Measurements from ENCODE around the gene MC1R. TPM values are rescaled to one million over a fixed set of nuclear protein-coding genes. Genes with fewer than 3 reads are reported as not detected.

Gene MC1R
- total RNA-seq, 2 donors from 2014 or later = 3.4 to 4.8 TPM

DNA sequence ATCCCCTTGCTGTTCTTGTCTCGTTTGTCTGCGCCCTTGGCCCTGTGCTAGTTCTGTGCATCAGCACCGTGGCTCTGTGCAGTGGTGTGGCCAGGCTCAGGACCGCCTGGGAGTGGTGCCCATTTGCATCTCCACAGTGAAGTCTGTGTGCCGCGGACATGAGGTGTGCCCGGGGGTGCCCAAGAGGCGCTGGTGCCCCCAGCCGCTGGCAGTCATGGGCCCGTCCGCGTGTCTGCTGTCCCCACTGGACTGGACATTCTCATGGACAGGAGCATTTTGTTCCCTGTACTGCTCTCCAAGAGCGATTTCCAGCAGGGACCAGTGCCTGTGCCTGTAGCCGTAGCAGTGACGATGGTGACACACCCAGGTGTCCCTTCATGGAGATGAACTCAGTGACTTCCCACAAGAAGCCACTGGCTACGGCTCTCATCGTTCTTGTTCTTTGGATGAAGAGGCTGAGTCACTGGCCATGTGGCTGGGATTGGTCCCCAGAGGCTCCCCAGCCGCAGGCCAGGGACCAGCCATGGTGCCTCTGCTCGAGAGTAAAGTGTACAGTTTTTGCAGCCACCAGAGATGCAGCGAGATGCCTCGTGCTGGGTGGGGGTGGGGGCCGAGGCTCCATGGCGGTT lies 13.0 kb upstream of the MC1R start:
- Histone ChIP-seq H3K4me1 (ENCODE audit: control insufficient read depth, insufficient read depth, low read length) (no peaks in the 10 kb centered on the region), H3K9me3 (ENCODE audit: control insufficient read depth, low read length) (peaks cover 15% of the 10 kb centered on the region), H3K27ac (ENCODE audit: low read depth, low read length) (no peak overlapping the region), H3K36me3 (ENCODE audit: control insufficient read depth, insufficient read depth, low read length) (peaks cover 62% of the 10 kb centered on the region), H3K27me3 (ENCODE audit: control insufficient read depth, insufficient read depth, low read length, poor library complexity, severe bottlenecking) (no peaks in the 10 kb centered on the region), H3K9ac (ENCODE audit: extremely low read depth, low read length, poor library complexity, severe bottlenecking) (no peak overlapping the region), H3K4me3 (ENCODE audit: low read length) (no peak overlapping the region)
- H3K4me1 Mint-ChIP-seq = peaks cover 2% of the 10 kb centered on the region
- peaks cover 61% of the 10 kb centered on the region for H3K36me3 Mint-ChIP-seq (ENCODE audit: low read depth)
- H3K27ac Mint-ChIP-seq = no peak overlapping the region
- TF ChIP-seq, protein P1, sequence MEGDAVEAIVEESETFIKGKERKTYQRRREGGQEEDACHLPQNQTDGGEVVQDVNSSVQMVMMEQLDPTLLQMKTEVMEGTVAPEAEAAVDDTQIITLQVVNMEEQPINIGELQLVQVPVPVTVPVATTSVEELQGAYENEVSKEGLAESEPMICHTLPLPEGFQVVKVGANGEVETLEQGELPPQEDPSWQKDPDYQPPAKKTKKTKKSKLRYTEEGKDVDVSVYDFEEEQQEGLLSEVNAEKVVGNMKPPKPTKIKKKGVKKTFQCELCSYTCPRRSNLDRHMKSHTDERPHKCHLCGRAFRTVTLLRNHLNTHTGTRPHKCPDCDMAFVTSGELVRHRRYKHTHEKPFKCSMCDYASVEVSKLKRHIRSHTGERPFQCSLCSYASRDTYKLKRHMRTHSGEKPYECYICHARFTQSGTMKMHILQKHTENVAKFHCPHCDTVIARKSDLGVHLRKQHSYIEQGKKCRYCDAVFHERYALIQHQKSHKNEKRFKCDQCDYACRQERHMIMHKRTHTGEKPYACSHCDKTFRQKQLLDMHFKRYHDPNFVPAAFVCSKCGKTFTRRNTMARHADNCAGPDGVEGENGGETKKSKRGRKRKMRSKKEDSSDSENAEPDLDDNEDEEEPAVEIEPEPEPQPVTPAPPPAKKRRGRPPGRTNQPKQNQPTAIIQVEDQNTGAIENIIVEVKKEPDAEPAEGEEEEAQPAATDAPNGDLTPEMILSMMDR (conservative IDR thresholded peaks at IDR 0.05) = no peak
- H3K9me3 Mint-ChIP-seq = peaks cover 21% of the 10 kb centered on the region
- H3K4me3 Mint-ChIP-seq = no peak overlapping the region
- H3K27me3 Mint-ChIP-seq (ENCODE audit: insufficient read depth) = no peaks in the 10 kb centered on the region
- DNase-seq = no peak
- WGBS, 2 experiments (ENCODE audit: insufficient coverage in 1 of 2, insufficient read length in 1 of 2) = 95 to 96% methylated on average over 16 to 23 of the region's 23 CpGs

DNA sequence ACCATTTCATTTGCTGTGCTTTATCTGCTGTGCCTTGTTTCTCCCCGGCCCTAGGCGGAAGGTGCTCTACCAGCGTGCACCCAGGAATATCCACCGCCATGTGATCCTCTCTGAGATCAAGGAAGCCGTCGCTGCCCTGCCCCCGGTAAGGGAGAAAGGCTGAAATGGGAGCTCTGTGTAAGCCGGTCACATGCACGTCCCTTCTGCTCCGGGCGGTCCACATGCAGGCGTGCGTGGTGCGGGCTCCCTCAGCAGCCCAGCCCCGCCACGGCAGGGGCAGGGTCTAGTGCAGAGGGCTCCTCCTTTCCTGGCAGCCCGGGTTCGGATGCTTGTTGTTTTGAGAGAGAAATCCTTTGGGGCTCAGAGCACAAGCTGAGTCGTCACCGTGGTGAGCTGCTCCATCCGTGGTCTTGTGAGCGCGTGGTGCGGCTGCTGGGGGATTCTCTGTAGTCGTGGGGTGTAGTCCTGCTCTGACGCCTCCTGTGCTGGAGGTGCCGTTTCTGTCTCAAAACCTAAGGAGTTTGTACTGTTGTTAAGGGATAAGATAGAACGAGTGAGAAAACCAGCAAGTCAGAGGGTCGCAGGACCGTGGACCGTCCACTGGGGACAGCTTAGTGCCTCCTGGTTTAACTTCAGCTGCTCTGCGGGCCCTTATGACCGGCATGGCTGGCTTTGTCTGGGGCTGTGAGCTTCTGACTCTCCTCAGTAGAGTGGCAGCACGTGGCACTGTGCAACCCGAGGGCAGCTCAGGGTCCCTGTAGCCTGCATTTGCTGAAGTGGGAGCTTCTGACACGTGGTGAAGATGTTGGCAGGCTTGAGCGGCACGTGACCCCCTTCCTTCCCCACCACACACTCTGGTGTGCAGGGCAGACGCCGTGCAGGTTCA lies 12.3 kb upstream of the MC1R start:
- H3K9me3 ChIP-seq (ENCODE audit: control insufficient read depth, low read length) = peaks cover 15% of the 10 kb centered on the region
- no peak for DNase-seq
- Mint-ChIP-seq H3K36me3 (ENCODE audit: low read depth) (peaks cover 58% of the 10 kb centered on the region), H3K9me3 (peaks cover 21% of the 10 kb centered on the region), H3K4me3 (no peak overlapping the region), H3K27me3 (ENCODE audit: insufficient read depth) (no peaks in the 10 kb centered on the region), H3K27ac (no peak overlapping the region), H3K4me1 (peaks cover 2% of the 10 kb centered on the region)
- H3K27ac ChIP-seq (ENCODE audit: low read depth, low read length) = no peak overlapping the region
- no peak overlapping the region for H3K9ac ChIP-seq (ENCODE audit: extremely low read depth, low read length, poor library complexity, severe bottlenecking)
- H3K4me1 ChIP-seq (ENCODE audit: control insufficient read depth, insufficient read depth, low read length) = no peaks in the 10 kb centered on the region
- TF ChIP-seq, protein P1 (conservative IDR thresholded peaks at IDR 0.05) = no peak
- H3K4me3 ChIP-seq (ENCODE audit: low read length) = no peak overlapping the region
- no peaks in the 10 kb centered on the region for H3K27me3 ChIP-seq (ENCODE audit: control insufficient read depth, insufficient read depth, low read length, poor library complexity, severe bottlenecking)
- peaks cover 65% of the 10 kb centered on the region for H3K36me3 ChIP-seq (ENCODE audit: control insufficient read depth, insufficient read depth, low read length)
- WGBS, 2 experiments (ENCODE audit: insufficient coverage in 1 of 2, insufficient read length in 1 of 2) = 96 to 97% methylated on average over 28 to 40 of the region's 40 CpGs

DNA sequence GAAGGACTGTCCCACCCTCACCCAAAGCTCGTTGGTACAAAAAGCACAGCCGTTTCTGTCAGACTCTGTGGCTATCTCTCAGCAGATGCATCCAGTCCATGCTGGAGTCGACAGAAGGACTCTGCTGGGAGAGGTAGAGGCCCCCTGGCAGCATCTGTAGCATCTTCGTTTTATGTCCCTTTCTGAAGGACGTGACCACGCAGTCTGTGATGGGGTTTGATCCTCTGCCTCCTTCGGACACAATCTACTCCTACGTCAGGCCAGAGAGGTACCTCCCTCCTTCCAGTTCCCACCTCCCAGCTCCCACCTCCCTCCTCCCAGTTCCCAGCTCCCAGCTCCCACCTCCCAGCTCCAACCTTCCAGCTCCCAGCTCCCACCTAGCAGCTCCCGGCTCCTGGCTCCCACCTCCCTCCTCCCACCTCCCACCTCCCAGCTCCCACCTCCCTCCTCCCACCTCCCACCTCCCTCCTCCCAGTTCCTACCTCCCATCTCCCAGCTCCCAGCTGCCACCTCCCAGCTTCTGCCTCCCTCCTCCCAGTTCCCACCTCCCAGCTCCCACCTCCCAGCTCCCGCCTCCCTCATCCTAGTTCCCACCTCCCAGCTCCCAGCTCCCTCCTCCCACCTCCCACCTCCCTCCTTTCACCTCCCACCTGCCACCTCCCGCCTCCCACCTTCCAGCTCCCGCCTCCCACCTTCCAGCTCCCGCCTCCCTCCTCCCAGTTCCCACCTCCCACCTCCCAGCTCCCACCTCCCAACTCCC lies 11.4 kb upstream of the MC1R start:
- peaks cover 21% of the 10 kb centered on the region for H3K9me3 Mint-ChIP-seq
- no peaks in the 10 kb centered on the region for H3K27me3 ChIP-seq (ENCODE audit: control insufficient read depth, insufficient read depth, low read length, poor library complexity, severe bottlenecking)
- peaks cover 15% of the 10 kb centered on the region for H3K9me3 ChIP-seq (ENCODE audit: control insufficient read depth, low read length)
- H3K9ac ChIP-seq (ENCODE audit: extremely low read depth, low read length, poor library complexity, severe bottlenecking) = no peak overlapping the region
- no peak overlapping the region for H3K27ac ChIP-seq (ENCODE audit: low read depth, low read length)
- H3K4me3 ChIP-seq (ENCODE audit: low read length) = no peak overlapping the region
- no peaks in the 10 kb centered on the region for H3K27me3 Mint-ChIP-seq (ENCODE audit: insufficient read depth)
- no peaks in the 10 kb centered on the region for H3K4me1 ChIP-seq (ENCODE audit: control insufficient read depth, insufficient read depth, low read length)
- TF ChIP-seq, protein P1 (conservative IDR thresholded peaks at IDR 0.05) = no peak
- no peak overlapping the region for H3K4me3 Mint-ChIP-seq
- H3K36me3 Mint-ChIP-seq (ENCODE audit: low read depth) = peaks cover 60% of the 10 kb centered on the region
- H3K36me3 ChIP-seq (ENCODE audit: control insufficient read depth, insufficient read depth, low read length) = peaks cover 67% of the 10 kb centered on the region
- peaks cover 2% of the 10 kb centered on the region for H3K4me1 Mint-ChIP-seq
- no peak overlapping the region for H3K27ac Mint-ChIP-seq
- DNase-seq = no peak
- 96 to 97% methylated on average over 7 to 8 of the region's 13 CpGs for WGBS, 2 experiments (ENCODE audit: insufficient coverage in 1 of 2, insufficient read length in 1 of 2)

All from endodermal cell (in vitro differentiated cells).